HepG2 (cell line): ENCODE data around the gene CAMTA1. TPM values are rescaled to one million over a fixed set of nuclear protein-coding genes. Genes with fewer than 3 reads are reported as not detected.

Experiments
- ATAC-seq: fragments of 200-7000 bp; cut with Tn5 transposase; 3 replicates; pipeline ENCODE4 v1.9.1; 2020; ENCODE audit warnings: mild to moderate bottlenecking, moderate library complexity
- BruUV-seq: library from RNA; stranded (reverse); fragments of 400-500 nt; replicated peaks from 2 replicates; lab custom pipeline; 2021; lab: Mats Ljungman, UMichigan
- CTCF ChIA-PET: fragments of 300-600 bp; formaldehyde crosslinking; extraction: SDS; loops from one replicate; lab custom pipeline; 2021; ENCODE audit warnings: low total read pairs, inconsistent platforms, low intra/inter-chr PET ratio; lab: Yijun Ruan, JAX
- POLR2A ChIA-PET: fragments of 350-600 bp; sonication (Branson Sonifier 250); formaldehyde crosslinking; loops from one replicate; lab custom pipeline; 2020; ENCODE audit warnings: antibody characterized with exemption, inconsistent platforms; lab: Yijun Ruan, JAX
- DNase-seq: peaks from one replicate; pipeline ENCODE4 v3.0.0-alpha.2; 2015; ENCODE audit warnings: low spot score
- FAIRE-seq: peaks from 3 replicates; lab custom pipeline; 2011; peaks lifted over from hg19 to GRCh38; lab: Jason Lieb, UNC
- H2AFZ ChIP-seq: one replicate; pipeline ENCODE4 v1.6.1; 2011; ENCODE audit warnings: low read length, inconsistent platforms
- H3K27ac ChIP-seq: fragments of 300-600 bp; 3 replicates; pipeline ENCODE4 v1.8.0; 2011; ENCODE audit warnings: mixed run types, mild to moderate bottlenecking, mixed read lengths, low read length, inconsistent platforms; ENCODE audit not compliant: insufficient read depth; ENCODE audit errors: extremely low read length
- H3K27me3 ChIP-seq, 2 experiments: fragments of 200-600 bp in 1 of 2; 2 replicates in 1 of 2; 3 replicates in 1 of 2; pipeline versions ENCODE4 v1.6.0 to v1.8.0; 2011; ENCODE audit warnings: low read length in 2 of 2, mild to moderate bottlenecking in 2 of 2, moderate library complexity in 2 of 2, inconsistent platforms in 1 of 2; ENCODE audit not compliant: insufficient read depth in 2 of 2, control insufficient read depth in 1 of 2
- H3K36me3 ChIP-seq, 2 experiments: fragments of 200-600 bp in 1 of 2; replicated peaks in 1 of 2; 2 replicates in 1 of 2; 3 replicates in 1 of 2; pipeline versions ENCODE4 v1.5.1 to v1.8.0; 2011; ENCODE audit warnings: low read length in 2 of 2, inconsistent platforms in 1 of 2; ENCODE audit not compliant: insufficient read depth in 2 of 2, control insufficient read depth in 1 of 2
- H3K4me1 ChIP-seq: 2 replicates; pipeline ENCODE4 v1.5.1; 2012; ENCODE audit warnings: low read length, inconsistent platforms; ENCODE audit not compliant: insufficient read depth
- H3K4me2 ChIP-seq: 2 replicates; pipeline ENCODE4 v1.6.0; 2011; ENCODE audit warnings: low read depth, low read length, inconsistent platforms
- H3K4me3 ChIP-seq, 3 experiments: fragments of 200-600 bp in 1 of 3; sonication (generic), shearing (Covaris generic) in 1 of 3; replicated peaks in 1 of 3; 2 replicates each; pipeline ENCODE4 v1.5.1; 2011 to 2016; ENCODE audit warnings: low read length in 3 of 3, inconsistent platforms in 2 of 3, low read depth in 2 of 3, mild to moderate bottlenecking in 2 of 3, control low read depth in 1 of 3, mixed read lengths in 1 of 3; ENCODE audit not compliant: insufficient read depth in 1 of 3
- H3K79me2 ChIP-seq: one replicate; pipeline ENCODE4 v1.6.1; 2011; ENCODE audit warnings: low read length, inconsistent platforms; ENCODE audit not compliant: insufficient read depth
- H3K9ac ChIP-seq: 2 replicates; pipeline ENCODE4 v1.6.0; 2011; ENCODE audit warnings: mild to moderate bottlenecking, low read depth, low read length, inconsistent platforms; ENCODE audit not compliant: insufficient read depth
- H3K9me3 ChIP-seq: 2 replicates; pipeline ENCODE4 v1.5.1; 2012; ENCODE audit warnings: mild to moderate bottlenecking, low read length
- H4K20me1 ChIP-seq: 2 replicates; pipeline ENCODE4 v1.6.0; 2011; ENCODE audit warnings: inconsistent platforms, mild to moderate bottlenecking, low read length, moderate library complexity; ENCODE audit not compliant: insufficient read depth
- BORCS8-MEF2B ChIP-seq: sonication (generic); formaldehyde crosslinking; IDR thresholded peaks from 2 replicates; pipeline ENCODE4 v1.8.0; 2022; ENCODE audit warnings: mild to moderate bottlenecking, missing genetic modification reagents
- BRF2 ChIP-seq: sonication (generic); formaldehyde crosslinking; IDR thresholded peaks from 2 replicates; pipeline ENCODE4 v1.8.1; 2022; ENCODE audit warnings: mild to moderate bottlenecking, missing genetic modification reagents
- MAFK ChIP-seq, 2 experiments: IDR thresholded peaks in 1 of 2; conservative IDR thresholded peaks in 1 of 2; 2 replicates each; pipeline ENCODE4 v1.6.1; 2011; ENCODE audit warnings: improper control_type of control experiment in 2 of 2, low read length in 2 of 2
- RBFOX2 ChIP-seq: fragments of 200-400 bp; formaldehyde crosslinking; IDR thresholded peaks from 2 replicates; pipeline ENCODE4 v1.6.1; 2017; ENCODE audit warnings: low read depth, mild to moderate bottlenecking, low read length
- RORA ChIP-seq: sonication (generic); formaldehyde crosslinking; IDR thresholded peaks from 2 replicates; pipeline ENCODE4 v1.5.0; 2020; ENCODE audit warnings: mild to moderate bottlenecking, missing genetic modification reagents, moderate library complexity
- ZKSCAN5 ChIP-seq: sonication (generic); formaldehyde crosslinking; IDR thresholded peaks from 2 replicates; pipeline ENCODE4 v1.5.1; 2020; ENCODE audit warnings: mild to moderate bottlenecking, missing genetic modification reagents
- ZNF383 ChIP-seq: sonication (generic); formaldehyde crosslinking; IDR thresholded peaks from 2 replicates; pipeline ENCODE4 v1.4.0; 2020; ENCODE audit warnings: missing genetic modification reagents, mild to moderate bottlenecking, borderline replicate concordance
- ZNF737 ChIP-seq: sonication (generic); formaldehyde crosslinking; IDR thresholded peaks from 2 replicates; pipeline ENCODE4 v1.5.0; 2020; ENCODE audit warnings: missing genetic modification reagents, mild to moderate bottlenecking, borderline replicate concordance
- WGBS: methylation state at CpG from one replicate; pipeline ENCODE4 v1.1.6; 2017; ENCODE audit warnings: low lambda C conversion rate; 5-methylcytosine and 5-hydroxymethylcytosine counted together
- in situ Hi-C: cut with HindIII; loops from 2 replicates; pipeline ENCODE4 v1.10.0; 2017; ENCODE audit warnings: low pct_unique_long_range_greater_than_20kb; ENCODE audit not compliant: extremely low pct_ligation_motif_present
- intact Hi-C: fragments of 100-400 bp; cut with micrococcal nuclease; formaldehyde crosslinking; loops from one replicate; pipeline ENCODE4 v1.10.0; 2022; ENCODE audit not compliant: unreplicated experiment
- polyA plus RNA-seq, 8 experiments: library from polyadenylated mRNA; depleted of rRNA in 3 of 8; stranded (reverse) in 7 of 8; unstranded in 1 of 8; fragments of >200 nt; fragmentation: Illumina TruSeq in 4 of 8; extraction: Trizol in 4 of 8; gene quantifications; 2 replicates each; pipeline versions ENCODE4 v1.2.1 to v1.2.3, GENCODE V29; 2011 to 2016; ENCODE audit warnings: low read depth in 4 of 8, missing spikeins in 1 of 8, mixed read lengths in 1 of 8; ENCODE audit not compliant: insufficient read depth in 1 of 8
- total RNA-seq, 5 experiments: library from RNA; depleted of rRNA; stranded (reverse); fragments of >200 nt; fragmentation: Illumina TruSeq; extraction: Trizol; gene quantifications; 2 replicates each; pipeline ENCODE4 v1.2.3, GENCODE V29; 2016; ENCODE audit warnings: low read depth in 1 of 5
- TF ChIP-seq, protein P1 (sequence below), 2 experiments: sonication (generic) in 1 of 2; formaldehyde crosslinking in 1 of 2; IDR thresholded peaks; 2 replicates each; pipeline versions ENCODE4 v1.4.0 to v1.6.1; 2018 to 2020; ENCODE audit warnings: missing genetic modification reagents in 2 of 2, borderline replicate concordance in 1 of 2, low read depth in 1 of 2, mild to moderate bottlenecking in 1 of 2, missing biosample characterization in 1 of 2
- TF ChIP-seq, protein P2 (sequence below): sonication (generic); formaldehyde crosslinking; IDR thresholded peaks from 2 replicates; pipeline ENCODE4 v1.9.0; 2021; ENCODE audit warnings: missing genetic modification reagents, borderline replicate concordance

The CAMTA1 gene
- total and polyA plus RNA-seq, 2 of the 13 experiments (the other 11 are each of a cell fraction or from before 2014, with no cell fraction given) = 25.0 to 36.4 TPM

DNA sequence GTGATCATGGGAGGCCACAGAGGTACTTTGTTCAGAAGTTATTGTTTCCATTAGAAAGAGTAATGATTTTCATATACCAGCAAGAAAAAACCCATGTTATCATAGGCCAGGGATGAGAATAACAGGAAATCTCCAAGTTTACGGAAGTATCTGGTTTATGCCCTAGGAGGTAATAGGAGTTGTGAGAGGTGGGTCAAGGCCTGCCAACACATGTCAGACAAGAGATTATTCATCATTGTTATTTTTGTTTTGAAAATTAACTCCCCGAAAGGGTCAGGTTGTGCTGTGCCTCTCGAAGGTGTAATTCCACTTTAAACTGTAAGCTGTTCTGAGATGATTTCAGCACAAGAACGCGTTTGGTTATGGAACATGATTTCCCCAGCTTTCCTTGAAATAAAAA is 218.4 kb downstream of the CAMTA1 start:
- no peak overlapping the region for H3K9ac ChIP-seq
- ChIA-PET CTCF (no interaction called here), POLR2A (no interaction called here)
- H3K27me3 ChIP-seq = peaks cover 9 to 46% of the 10 kb centered on the region in 2 experiments
- no peaks in the 10 kb centered on the region for H3K79me2 ChIP-seq
- TF ChIP-seq BORCS8-MEF2B (CRISPR knock-in tag) (no peak), BRF2 (no peak), ZKSCAN5 (no peak), MAFK (conservative IDR thresholded peaks at IDR 0.05 in 1 of 2, IDR thresholded peaks at IDR 0.05 in 1 of 2; ENCODE audit: low read length in 2 of 2) (no peak), ZNF383 (no peak), ZNF737 (CRISPR knock-in tag) (no peak), RORA (CRISPR knock-in tag) (no peak), RBFOX2 (no peak)
- TF ChIP-seq, protein P1, sequence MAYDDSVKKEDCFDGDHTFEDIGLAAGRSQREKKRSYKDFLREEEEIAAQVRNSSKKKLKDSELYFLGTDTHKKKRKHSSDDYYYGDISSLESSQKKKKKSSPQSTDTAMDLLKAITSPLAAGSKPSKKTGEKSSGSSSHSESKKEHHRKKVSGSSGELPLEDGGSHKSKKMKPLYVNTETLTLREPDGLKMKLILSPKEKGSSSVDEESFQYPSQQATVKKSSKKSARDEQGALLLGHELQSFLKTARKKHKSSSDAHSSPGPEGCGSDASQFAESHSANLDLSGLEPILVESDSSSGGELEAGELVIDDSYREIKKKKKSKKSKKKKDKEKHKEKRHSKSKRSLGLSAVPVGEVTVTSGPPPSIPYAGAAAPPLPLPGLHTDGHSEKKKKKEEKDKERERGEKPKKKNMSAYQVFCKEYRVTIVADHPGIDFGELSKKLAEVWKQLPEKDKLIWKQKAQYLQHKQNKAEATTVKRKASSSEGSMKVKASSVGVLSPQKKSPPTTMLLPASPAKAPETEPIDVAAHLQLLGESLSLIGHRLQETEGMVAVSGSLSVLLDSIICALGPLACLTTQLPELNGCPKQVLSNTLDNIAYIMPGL (CRISPR knock-in tag; IDR thresholded peaks at IDR 0.05; ENCODE audit: borderline replicate concordance in 1 of 2, low read depth in 1 of 2) = no peak
- TF ChIP-seq, protein P2, sequence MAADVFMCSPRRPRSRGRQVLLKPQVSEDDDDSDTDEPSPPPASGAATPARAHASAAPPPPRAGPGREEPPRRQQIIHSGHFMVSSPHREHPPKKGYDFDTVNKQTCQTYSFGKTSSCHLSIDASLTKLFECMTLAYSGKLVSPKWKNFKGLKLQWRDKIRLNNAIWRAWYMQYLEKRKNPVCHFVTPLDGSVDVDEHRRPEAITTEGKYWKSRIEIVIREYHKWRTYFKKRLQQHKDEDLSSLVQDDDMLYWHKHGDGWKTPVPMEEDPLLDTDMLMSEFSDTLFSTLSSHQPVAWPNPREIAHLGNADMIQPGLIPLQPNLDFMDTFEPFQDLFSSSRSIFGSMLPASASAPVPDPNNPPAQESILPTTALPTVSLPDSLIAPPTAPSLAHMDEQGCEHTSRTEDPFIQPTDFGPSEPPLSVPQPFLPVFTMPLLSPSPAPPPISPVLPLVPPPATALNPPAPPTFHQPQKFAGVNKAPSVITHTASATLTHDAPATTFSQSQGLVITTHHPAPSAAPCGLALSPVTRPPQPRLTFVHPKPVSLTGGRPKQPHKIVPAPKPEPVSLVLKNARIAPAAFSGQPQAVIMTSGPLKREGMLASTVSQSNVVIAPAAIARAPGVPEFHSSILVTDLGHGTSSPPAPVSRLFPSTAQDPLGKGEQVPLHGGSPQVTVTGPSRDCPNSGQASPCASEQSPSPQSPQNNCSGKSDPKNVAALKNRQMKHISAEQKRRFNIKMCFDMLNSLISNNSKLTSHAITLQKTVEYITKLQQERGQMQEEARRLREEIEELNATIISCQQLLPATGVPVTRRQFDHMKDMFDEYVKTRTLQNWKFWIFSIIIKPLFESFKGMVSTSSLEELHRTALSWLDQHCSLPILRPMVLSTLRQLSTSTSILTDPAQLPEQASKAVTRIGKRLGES (CRISPR knock-in tag) = no peak
- in situ Hi-C loops = no loop called here
- H3K4me2 ChIP-seq = no peak overlapping the region
- no peak overlapping the region for H3K27ac ChIP-seq
- DNase-seq = no peak
- FAIRE-seq = no peak
- no peaks in the 10 kb centered on the region for H3K36me3 ChIP-seq
- intact Hi-C loops = no loop called here
- BruUV-seq = no TSS peak
- H3K4me1 ChIP-seq = no peaks in the 10 kb centered on the region
- no peak overlapping the region for H2AFZ ChIP-seq
- no peaks in the 10 kb centered on the region for H4K20me1 ChIP-seq
- WGBS = 35% methylated on average over 5 of the region's 5 CpGs
- no peak overlapping the region for H3K4me3 ChIP-seq
- ATAC-seq = no peak
- H3K9me3 ChIP-seq = no peaks in the 10 kb centered on the region
